GM19455 (cell line): ENCODE measurements around the gene NDRG2.

Experiments
- ATAC-seq: cut with Tn5 transposase; IDR thresholded peaks from one replicate; pipeline ENCODE4 v1.9.1; 2021; ENCODE audit not compliant: unreplicated experiment

NDRG2 gene

GRCh38 chr14:21037156-21037555 lies 12.3 kb upstream of the NDRG2 start:
- no peak for ATAC-seq

DNA sequence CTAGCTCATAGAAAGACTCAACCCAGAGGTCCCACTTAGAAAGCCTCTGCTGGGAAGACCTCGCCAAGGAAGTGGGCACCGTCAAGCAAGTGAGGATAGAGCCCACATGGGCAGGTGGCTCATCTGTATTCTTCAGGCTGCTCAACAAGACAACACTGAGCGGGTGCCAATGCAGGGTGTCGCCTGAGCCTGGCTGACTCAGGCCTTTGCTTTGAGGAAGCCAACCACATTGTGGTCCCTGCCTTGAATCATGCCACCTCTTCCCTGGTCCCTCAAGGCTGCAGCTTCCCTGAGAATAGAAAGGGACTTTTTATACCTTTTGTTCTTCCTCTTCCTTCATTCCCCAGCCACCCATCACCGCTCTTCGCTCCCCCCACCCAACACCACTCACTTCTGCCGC lies 11.9 kb upstream of the NDRG2 start:
- ATAC-seq, result no peak

- ATAC-seq, result no peak
These were observed 9.8 kb upstream of the NDRG2 start, which contains the start of gene RNASE13 for GRCh38 chr14:21034707-21035106. TSS of gene RNASE13 (minus strand) at chr14:21034807. CDS start at chr14:21034288, 519 bp downstream.

GRCh38 chr14:21033133-21033698 lies 8.4 kb upstream of the NDRG2 start:
- no peak for ATAC-seq

DNA sequence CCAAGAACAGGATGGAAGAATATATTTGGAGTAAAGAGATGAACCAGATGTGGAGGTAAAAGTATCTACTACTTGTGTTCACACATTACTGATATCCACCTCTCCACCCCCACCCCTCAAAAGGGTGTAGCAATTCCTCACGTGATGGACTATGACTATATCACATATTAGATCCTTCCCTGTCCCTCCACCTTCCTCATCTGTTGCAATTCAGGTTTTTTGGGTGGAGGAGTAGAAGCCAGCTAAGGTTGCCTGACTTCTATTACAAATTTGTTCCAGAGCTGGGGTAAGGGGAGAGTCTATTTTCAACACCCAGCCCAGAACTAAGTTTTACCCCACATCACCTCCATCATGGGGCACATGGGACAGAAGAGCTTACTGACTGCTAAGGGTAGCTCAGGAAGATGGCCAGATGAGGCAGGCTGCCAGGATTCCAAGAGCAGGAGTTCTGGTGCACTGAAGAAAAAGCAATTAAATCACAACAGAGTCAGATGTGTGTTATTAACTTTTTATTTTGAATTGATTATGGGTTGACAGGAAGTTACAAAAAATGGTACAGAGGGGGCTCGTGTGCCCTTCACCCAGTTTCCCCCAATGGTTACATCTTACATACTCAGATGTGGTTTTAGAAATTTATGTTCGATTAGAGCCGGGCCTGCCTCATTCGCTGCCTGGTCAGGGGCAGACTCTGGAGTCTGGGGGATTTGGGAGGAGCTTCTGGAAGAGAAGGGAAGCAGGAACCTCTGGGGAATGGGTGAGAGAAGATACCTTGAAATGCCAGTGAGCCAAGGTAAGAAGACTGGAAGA lies 7.7 kb upstream of the NDRG2 start:
- no peak for ATAC-seq

DNA sequence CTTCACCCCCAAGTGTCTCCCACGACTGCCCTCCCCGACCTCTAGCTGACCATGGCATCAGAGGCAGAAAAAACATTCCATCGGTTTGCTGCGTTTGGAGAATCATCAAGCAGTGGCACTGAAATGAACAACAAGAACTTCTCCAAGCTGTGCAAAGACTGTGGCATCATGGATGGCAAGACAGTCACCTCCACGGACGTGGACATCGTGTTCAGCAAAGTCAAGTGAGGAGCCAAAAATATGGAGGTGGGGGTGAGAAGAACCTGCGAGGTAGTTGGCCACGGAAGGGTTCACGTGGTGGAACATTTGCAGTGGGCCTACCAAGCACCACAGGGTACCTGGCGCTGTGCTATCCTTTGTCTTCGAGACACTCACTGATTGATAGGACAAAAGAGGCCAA lies 5.7 kb upstream of the NDRG2 start:
- no peak for ATAC-seq

DNA sequence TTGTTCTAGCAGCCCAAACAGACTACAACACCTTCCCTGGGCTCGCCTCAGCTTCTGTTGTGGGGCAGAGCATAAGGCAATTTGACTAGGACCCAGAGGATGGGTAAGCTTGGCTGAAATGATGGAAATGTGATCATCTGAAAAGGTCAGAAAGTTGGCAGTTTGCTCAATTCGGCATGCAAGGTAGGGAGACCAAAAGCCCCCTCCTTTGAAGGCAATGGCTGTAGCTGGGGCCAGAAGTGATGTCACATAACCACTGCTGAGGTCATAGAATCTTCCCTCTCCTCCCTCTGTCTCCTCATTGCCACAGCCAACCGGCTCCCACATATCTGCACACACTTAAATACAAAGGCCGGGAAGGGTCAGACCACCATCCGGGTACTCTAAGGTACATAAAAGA lies 5.1 kb upstream of the NDRG2 start, which contains the start of gene TPPP2:
TPPP2 (plus strand) TSS at position 301 of the 400 bp plus-strand sequence. CDS start 365 bp downstream, outside the sequence.
- no peak for ATAC-seq

DNA sequence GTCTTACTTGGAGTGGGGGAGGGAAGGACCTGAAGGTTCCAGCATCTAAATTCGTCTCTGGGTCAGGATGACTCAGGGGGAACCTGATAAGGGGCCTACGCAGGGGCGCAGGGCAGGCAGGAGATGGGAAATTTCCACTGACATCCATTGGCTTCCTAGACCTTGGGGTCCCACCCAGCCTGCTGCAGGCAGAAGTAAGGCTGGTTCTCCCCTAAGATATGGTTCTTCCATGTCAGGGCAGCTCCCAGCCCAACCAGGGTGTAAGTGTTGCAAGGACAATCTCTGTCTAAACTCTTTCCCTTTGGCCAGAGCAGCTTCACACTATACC lies 2.1 kb upstream of the NDRG2 start:
- no peak for ATAC-seq

- ATAC-seq, result no peak
These were observed 1.6 kb upstream of the NDRG2 start for GRCh38 chr14:21026274-21026987.

DNA sequence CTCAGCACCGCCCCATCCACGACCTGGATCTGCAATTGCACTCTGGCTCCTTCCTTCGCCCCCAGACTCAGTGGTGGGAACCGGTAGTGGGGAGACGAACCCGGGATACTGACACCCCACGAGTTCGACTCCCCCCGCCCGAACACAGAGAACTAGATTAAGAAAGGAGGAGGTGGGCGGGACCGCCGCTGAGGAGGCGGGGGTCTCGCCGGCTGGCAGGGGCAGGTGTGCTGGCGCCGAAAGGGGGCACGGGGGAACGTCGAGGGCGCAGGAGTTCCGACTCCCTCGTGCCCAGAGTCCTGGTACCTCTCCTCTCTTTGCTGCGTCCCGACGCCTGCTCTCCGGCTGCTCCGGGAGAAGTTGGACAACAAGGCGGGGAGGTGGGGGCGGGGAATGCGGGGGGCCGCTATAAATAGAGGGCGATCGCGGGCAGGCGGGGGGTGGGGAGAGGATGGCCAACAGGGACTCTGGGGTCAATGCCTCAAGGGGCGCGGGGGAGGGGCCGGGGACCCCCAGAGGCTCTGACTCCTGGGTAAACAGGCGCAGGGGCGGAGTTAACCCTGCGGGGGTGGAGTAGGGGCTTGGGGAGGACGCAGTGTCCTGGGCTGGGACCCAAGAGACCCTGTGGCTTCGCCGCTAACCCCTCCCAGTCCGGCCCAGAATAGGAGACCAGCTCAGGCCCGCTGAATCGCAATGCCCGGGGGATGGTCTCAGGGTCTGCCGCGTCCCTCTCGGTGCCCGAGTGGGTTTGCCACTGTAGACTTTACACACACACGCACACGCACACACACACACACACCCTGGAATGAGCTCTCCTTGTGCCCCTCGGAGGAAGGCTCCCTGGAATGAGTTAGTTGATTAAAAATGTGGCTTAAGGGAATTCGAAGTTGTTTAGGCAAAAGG lies 761 bp upstream of the NDRG2 start:
- ATAC-seq, result no peak

- no peak for ATAC-seq
These were observed 860 bp downstream of the NDRG2 start for GRCh38 chr14:21023817-21024584.

GRCh38 chr14:21023174-21023573 lies 1.7 kb downstream of the NDRG2 start:
- no peak for ATAC-seq

- no peak for ATAC-seq
These were observed 2.2 kb downstream of the NDRG2 start for GRCh38 chr14:21022686-21023085.

GRCh38 chr14:21020977-21021545 lies 3.8 kb downstream of the NDRG2 start:
- no peak for ATAC-seq

GRCh38 chr14:21019366-21019765 lies 5.5 kb downstream of the NDRG2 start:
- no peak for ATAC-seq

GRCh38 chr14:21018781-21019180 lies 6.1 kb downstream of the NDRG2 start:
- no peak for ATAC-seq

GRCh38 chr14:21018286-21018685 lies 6.6 kb downstream of the NDRG2 start:
- no peak for ATAC-seq

GRCh38 chr14:21017528-21018245 lies 7.2 kb downstream of the NDRG2 start:
- no peak for ATAC-seq
